MM.1S (cell line): ENCODE data around the gene QPCTL.
"Not testable (repeated sequence)": the region's sequence is repeated elsewhere in the genome, so short reads cannot be mapped to it uniquely, and the experiment has no call there.

ENCODE experiments used
- DNase-seq: peaks from one replicate; pipeline ENCODE4 v3.0.0-alpha.2; 2015
- H2AFZ ChIP-seq: fragments of 300-600 bp; sonication (generic); 2 replicates; pipeline ENCODE4 v1.6.0; 2016; ENCODE audit warnings: antibody characterized with exemption, low read length
- H3F3A ChIP-seq: fragments of 300-600 bp; sonication (generic); 2 replicates; pipeline ENCODE4 v1.6.1; 2016; ENCODE audit warnings: mild to moderate bottlenecking, antibody characterized with exemption, low read length, moderate library complexity, mixed read lengths; ENCODE audit not compliant: insufficient read depth
- H3K27ac ChIP-seq: fragments of 300-600 bp; sonication (generic); 2 replicates; pipeline ENCODE4 v1.5.1; 2016; ENCODE audit warnings: mild to moderate bottlenecking, low read length
- H3K27me3 ChIP-seq: fragments of 300-600 bp; sonication (generic); replicated peaks from 2 replicates; pipeline ENCODE4 v1.6.0; 2016; ENCODE audit warnings: low read length; ENCODE audit not compliant: insufficient read depth
- H3K36me3 ChIP-seq: fragments of 300-600 bp; sonication (generic); replicated peaks from 2 replicates; pipeline ENCODE4 v1.6.1; 2016; ENCODE audit warnings: mild to moderate bottlenecking, low read length, mixed read lengths; ENCODE audit not compliant: insufficient read depth
- H3K4me1 ChIP-seq: fragments of 300-600 bp; sonication (generic); 2 replicates; pipeline ENCODE4 v1.6.1; 2016; ENCODE audit warnings: low read length, mixed read lengths
- H3K4me2 ChIP-seq: fragments of 300-600 bp; sonication (generic); 2 replicates; pipeline ENCODE4 v1.6.0; 2016; ENCODE audit warnings: low read depth, low read length
- H3K4me3 ChIP-seq: fragments of 300-600 bp; sonication (generic); 2 replicates; pipeline ENCODE4 v1.5.1; 2016; ENCODE audit warnings: low read length, mixed read lengths
- H3K79me2 ChIP-seq: fragments of 300-600 bp; sonication (generic); 2 replicates; pipeline ENCODE4 v1.6.1; 2016; ENCODE audit warnings: mixed run types, low read length, mixed read lengths
- H3K9ac ChIP-seq: fragments of 300-600 bp; sonication (generic); 2 replicates; pipeline ENCODE4 v1.6.1; 2016; ENCODE audit warnings: low read length, mixed read lengths
- H3K9me2 ChIP-seq: fragments of 300-600 bp; sonication (generic); replicated peaks from 2 replicates; pipeline ENCODE4 v1.6.1; 2016; ENCODE audit warnings: mild to moderate bottlenecking, low read length, mixed read lengths; ENCODE audit not compliant: insufficient read depth
- H3K9me3 ChIP-seq: fragments of 300-600 bp; sonication (generic); replicated peaks from 2 replicates; pipeline ENCODE4 v1.6.1; 2016; ENCODE audit warnings: mild to moderate bottlenecking, low read length, mixed read lengths; ENCODE audit not compliant: insufficient read depth
- H4K20me1 ChIP-seq: fragments of 300-600 bp; sonication (generic); 2 replicates; pipeline ENCODE4 v1.6.1; 2016; ENCODE audit warnings: mild to moderate bottlenecking, low read length, moderate library complexity, mixed read lengths; ENCODE audit not compliant: insufficient read depth
- EZH2 ChIP-seq: fragments of 300-600 bp; sonication (generic); optimal IDR thresholded peaks from 2 replicates; pipeline ENCODE3; 2017; ENCODE audit warnings: low read depth, mild to moderate bottlenecking, antibody characterized with exemption, low read length, mixed read lengths
- EZH2phosphoT487 ChIP-seq: fragments of 300-600 bp; sonication (generic); IDR thresholded peaks from 2 replicates; pipeline ENCODE4 v1.6.1; 2018; ENCODE audit warnings: antibody characterized with exemption, low read length
- TF ChIP-seq, protein P1 (sequence below): fragments of 300-600 bp; sonication (generic); IDR thresholded peaks from 2 replicates; pipeline ENCODE4 v1.5.1; 2016; ENCODE audit warnings: antibody characterized with exemption, low read length, mixed read lengths

The QPCTL gene

DNA sequence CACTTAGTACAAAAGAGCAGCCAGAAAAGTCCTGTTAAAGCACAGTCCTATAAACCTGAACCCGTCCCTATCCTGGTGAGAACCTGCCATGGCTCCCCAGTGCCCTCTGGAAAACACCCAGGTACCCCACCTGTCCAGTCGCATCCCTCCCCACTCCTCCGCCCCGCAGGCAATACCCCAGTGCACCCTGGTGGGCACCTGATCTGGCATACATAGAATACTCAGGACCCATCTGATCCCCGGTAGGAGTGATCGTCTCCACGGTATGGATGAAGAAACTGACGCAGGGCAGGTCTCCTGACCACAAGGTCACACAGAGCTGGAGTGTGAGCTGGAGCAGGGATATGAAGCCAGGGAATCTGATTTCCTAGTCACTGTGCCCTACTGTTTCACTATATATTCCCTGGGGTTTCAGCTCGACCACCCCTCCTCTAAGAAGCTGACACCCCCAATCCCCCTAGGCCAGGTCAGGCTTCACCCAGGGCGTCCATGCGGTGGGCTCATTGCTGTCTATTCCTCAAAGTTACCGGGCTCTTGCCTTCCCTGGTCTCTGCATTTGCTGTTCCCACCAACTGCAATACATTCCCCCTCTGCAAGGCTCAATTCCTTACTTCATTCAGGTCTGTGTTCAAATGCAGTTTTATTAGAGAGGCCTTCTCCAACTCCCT lies 25.7 kb downstream of the QPCTL start:
- peaks cover 59% of the 10 kb centered on the region for H3K79me2 ChIP-seq
- peak overlapping the region; percentile 67 for H3K9ac ChIP-seq
- H4K20me1 ChIP-seq = no peaks in the 10 kb centered on the region
- DNase-seq = no peak
- no peaks in the 10 kb centered on the region for H3K9me2 ChIP-seq
- peak overlapping the region; percentile 80 for H3K4me2 ChIP-seq
- peaks cover 10% of the 10 kb centered on the region; the same call in 1 of the 2 replicates for H3F3A ChIP-seq
- no peaks in the 10 kb centered on the region for H3K27me3 ChIP-seq
- H3K9me3 ChIP-seq = no peaks in the 10 kb centered on the region
- no peaks in the 10 kb centered on the region; the same call in 1 of the 2 replicates for H3K36me3 ChIP-seq
- no peak for TF ChIP-seq EZH2phosphoT487
- no peak for TF ChIP-seq EZH2
- TF ChIP-seq, protein P1, sequence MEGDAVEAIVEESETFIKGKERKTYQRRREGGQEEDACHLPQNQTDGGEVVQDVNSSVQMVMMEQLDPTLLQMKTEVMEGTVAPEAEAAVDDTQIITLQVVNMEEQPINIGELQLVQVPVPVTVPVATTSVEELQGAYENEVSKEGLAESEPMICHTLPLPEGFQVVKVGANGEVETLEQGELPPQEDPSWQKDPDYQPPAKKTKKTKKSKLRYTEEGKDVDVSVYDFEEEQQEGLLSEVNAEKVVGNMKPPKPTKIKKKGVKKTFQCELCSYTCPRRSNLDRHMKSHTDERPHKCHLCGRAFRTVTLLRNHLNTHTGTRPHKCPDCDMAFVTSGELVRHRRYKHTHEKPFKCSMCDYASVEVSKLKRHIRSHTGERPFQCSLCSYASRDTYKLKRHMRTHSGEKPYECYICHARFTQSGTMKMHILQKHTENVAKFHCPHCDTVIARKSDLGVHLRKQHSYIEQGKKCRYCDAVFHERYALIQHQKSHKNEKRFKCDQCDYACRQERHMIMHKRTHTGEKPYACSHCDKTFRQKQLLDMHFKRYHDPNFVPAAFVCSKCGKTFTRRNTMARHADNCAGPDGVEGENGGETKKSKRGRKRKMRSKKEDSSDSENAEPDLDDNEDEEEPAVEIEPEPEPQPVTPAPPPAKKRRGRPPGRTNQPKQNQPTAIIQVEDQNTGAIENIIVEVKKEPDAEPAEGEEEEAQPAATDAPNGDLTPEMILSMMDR = no peak
- peak overlapping the region; percentile 67; the same call in 1 of the 2 replicates for H3K27ac ChIP-seq
- H3K4me1 ChIP-seq = peaks cover 14% of the 10 kb centered on the region
- H3K4me3 ChIP-seq = peak overlapping the region; percentile 57
- H2AFZ ChIP-seq = peak overlapping the region; percentile 23

DNA sequence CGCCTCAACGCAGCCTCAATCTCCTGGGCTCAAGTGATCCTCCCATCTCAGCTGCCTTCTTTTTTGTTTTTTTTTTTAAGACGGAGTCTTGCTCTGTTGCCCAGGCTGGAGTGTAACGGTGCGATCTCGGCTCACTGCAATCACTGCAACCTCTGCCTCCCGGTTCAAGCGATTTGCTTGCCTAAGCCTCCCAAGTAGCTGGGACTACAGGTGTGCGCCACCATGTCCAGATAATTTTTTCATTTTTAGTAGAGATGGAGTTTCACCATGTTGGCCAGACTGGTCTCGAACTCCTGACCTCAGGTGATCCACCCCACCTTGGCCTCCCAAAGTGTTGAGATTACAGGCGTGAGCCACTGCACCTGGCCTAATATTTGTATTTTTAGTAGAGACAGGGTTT lies 27.6 kb downstream of the QPCTL start:
- not testable (repeated sequence) for H3K27ac ChIP-seq, H3K9me3 ChIP-seq, H3K4me3 ChIP-seq, H3K27me3 ChIP-seq, H4K20me1 ChIP-seq, H3K4me2 ChIP-seq, H3K9me2 ChIP-seq, DNase-seq, H3K9ac ChIP-seq, H3K36me3 ChIP-seq, H2AFZ ChIP-seq
- peaks cover 10% of the 10 kb centered on the region; the same call in 1 of the 2 replicates for H3F3A ChIP-seq
- H3K4me1 ChIP-seq = peaks cover 14% of the 10 kb centered on the region
- peaks cover 58% of the 10 kb centered on the region for H3K79me2 ChIP-seq

DNA sequence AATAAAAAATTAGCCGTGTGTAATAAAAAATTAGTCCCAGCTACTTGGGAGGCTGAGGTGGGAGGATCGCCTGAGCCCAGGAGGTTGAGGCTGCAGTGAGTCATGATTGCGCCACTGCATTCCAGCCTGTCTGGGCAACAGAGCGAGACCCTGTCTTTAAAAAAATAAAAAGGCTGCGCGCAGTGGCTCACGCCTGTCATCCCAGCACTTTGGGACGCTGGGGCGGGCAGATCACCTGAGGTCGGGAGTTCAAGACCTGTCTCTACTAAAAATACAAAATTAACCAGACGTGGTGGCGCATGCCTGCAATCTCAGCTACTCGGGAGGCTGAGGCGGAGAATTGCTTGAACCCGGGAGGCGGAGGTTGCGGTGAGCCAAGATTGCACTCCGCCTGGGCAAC lies 36.2 kb downstream of the QPCTL start:
- H4K20me1 ChIP-seq, H3K27ac ChIP-seq, H3K4me3 ChIP-seq, H3K36me3 ChIP-seq, DNase-seq, H3K27me3 ChIP-seq, H2AFZ ChIP-seq, H3K9ac ChIP-seq, H3K4me1 ChIP-seq, H3K4me2 ChIP-seq, H3F3A ChIP-seq, H3K9me2 ChIP-seq, H3K9me3 ChIP-seq: not testable (repeated sequence)
- H3K79me2 ChIP-seq = peaks cover 71% of the 10 kb centered on the region

DNA sequence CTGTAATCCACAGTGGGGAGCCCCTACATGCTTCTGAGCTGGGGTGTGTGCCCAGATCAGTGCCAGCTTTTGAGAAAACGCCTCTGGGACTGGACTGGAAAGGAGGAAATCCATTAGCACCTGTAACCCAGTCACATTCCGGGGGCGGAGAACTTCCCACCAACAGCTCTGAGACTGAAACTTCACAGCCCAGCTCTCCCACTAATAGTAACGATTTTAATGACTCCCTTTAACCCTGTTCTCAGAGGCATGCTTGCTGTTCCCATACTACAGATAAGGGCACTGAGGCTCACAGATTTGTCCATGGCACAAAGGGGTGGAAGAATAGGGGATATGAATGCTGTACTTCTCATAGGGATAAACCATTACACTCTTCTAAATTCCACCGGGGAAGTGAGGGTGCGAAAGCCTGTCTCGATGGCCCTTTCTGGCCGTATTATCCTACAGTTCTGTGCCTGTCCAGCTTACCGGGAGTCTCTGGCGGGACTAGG lies 37.4 kb downstream of the QPCTL start:
- H3K4me1 ChIP-seq = 0 out of 2 replicates have a peak, but pooled peaks cover 4% of the 10 kb centered on the region
- H2AFZ ChIP-seq = no peak overlapping the region
- H3K27me3 ChIP-seq = no peaks in the 10 kb centered on the region

More for the DNA sequence above, 37.4 kb downstream of the QPCTL start:
- no peaks in the 10 kb centered on the region for H4K20me1 ChIP-seq
- no peak for DNase-seq
- H3K79me2 ChIP-seq = peaks cover 59% of the 10 kb centered on the region
- H3F3A ChIP-seq = no peaks in the 10 kb centered on the region
- no peak for TF ChIP-seq EZH2
- TF ChIP-seq, protein P1 = no peak
- no peak for TF ChIP-seq EZH2phosphoT487
- no peaks in the 10 kb centered on the region for H3K36me3 ChIP-seq
- peak overlapping the region; percentile 82; the same call in 1 of the 2 replicates for H3K9ac ChIP-seq
- no peaks in the 10 kb centered on the region for H3K9me3 ChIP-seq
- H3K9me2 ChIP-seq = no peaks in the 10 kb centered on the region
- H3K4me3 ChIP-seq = peak overlapping the region; percentile 89
- peak overlapping the region; percentile 72 for H3K4me2 ChIP-seq
- no peak overlapping the region for H3K27ac ChIP-seq
